HepG2 (cell line): ENCODE data around the gene NAP1L1. TPM values are rescaled to one million over a fixed set of nuclear protein-coding genes. Genes with fewer than 3 reads are reported as not detected.

Source experiments
- BHLHE40 ChIP-seq: IDR thresholded peaks from 2 replicates; pipeline ENCODE4 v1.6.1; 2011; ENCODE audit warnings: low read length, improper control_type of control experiment
- CCDC6 ChIP-seq: sonication (generic); formaldehyde crosslinking; IDR thresholded peaks from 2 replicates; pipeline ENCODE4 v1.8.1; 2022; ENCODE audit warnings: mild to moderate bottlenecking, missing genetic modification reagents, moderate library complexity
- ELF4 ChIP-seq: sonication (generic); formaldehyde crosslinking; IDR thresholded peaks from 2 replicates; pipeline ENCODE4 v1.5.0; 2020; ENCODE audit warnings: missing genetic modification reagents, mild to moderate bottlenecking, moderate library complexity, borderline replicate concordance
- GMEB2 ChIP-seq: IDR thresholded peaks from 2 replicates; pipeline ENCODE4 v1.6.1; 2016; ENCODE audit warnings: missing biosample characterization, missing genetic modification reagents, low read depth
- HNRNPK ChIP-seq: fragments of 200-400 bp; formaldehyde crosslinking; IDR thresholded peaks from 2 replicates; pipeline ENCODE4 v1.6.1; 2018; ENCODE audit warnings: low read length, low read depth, moderate library complexity, mild to moderate bottlenecking; ENCODE audit not compliant: poor library complexity, severe bottlenecking
- JARID2 ChIP-seq: sonication (generic); formaldehyde crosslinking; IDR thresholded peaks from 2 replicates; pipeline ENCODE4 v1.8.1; 2023; ENCODE audit warnings: missing genetic modification reagents, inconsistent platforms; ENCODE audit not compliant: insufficient replicate concordance
- MXD1 ChIP-seq: sonication (generic); formaldehyde crosslinking; IDR thresholded peaks from 2 replicates; pipeline ENCODE4 v1.4.0; 2020; ENCODE audit warnings: mild to moderate bottlenecking, missing genetic modification reagents
- NFKBIZ ChIP-seq: IDR thresholded peaks from 2 replicates; pipeline ENCODE4 v1.6.1; 2018; ENCODE audit warnings: missing genetic modification reagents, missing compliant biosample characterization
- RCOR2 ChIP-seq: IDR thresholded peaks from 2 replicates; pipeline ENCODE4 v1.6.1; 2016; ENCODE audit warnings: missing biosample characterization, missing genetic modification reagents
- SCMH1 ChIP-seq: sonication (generic); formaldehyde crosslinking; IDR thresholded peaks from 2 replicates; pipeline ENCODE4 v1.9.0; 2021; ENCODE audit warnings: missing genetic modification reagents, mild to moderate bottlenecking, borderline replicate concordance
- TARDBP ChIP-seq: sonication (generic); formaldehyde crosslinking; IDR thresholded peaks from 2 replicates; pipeline ENCODE4 v1.8.0; 2022; ENCODE audit warnings: mild to moderate bottlenecking, missing genetic modification reagents
- ZGPAT ChIP-seq: IDR thresholded peaks from 2 replicates; pipeline ENCODE4 v1.6.1; 2016; ENCODE audit warnings: mild to moderate bottlenecking
- ZKSCAN1 ChIP-seq: fragments of 150-350 bp; IDR thresholded peaks from 2 replicates; pipeline ENCODE4 v1.6.1; 2014; ENCODE audit warnings: low read length
- ZNF33B ChIP-seq: sonication (generic); formaldehyde crosslinking; IDR thresholded peaks from 2 replicates; pipeline ENCODE4 v1.5.1; 2020; ENCODE audit warnings: mild to moderate bottlenecking, missing genetic modification reagents
- ZNF460 ChIP-seq: sonication (generic); formaldehyde crosslinking; IDR thresholded peaks from 2 replicates; pipeline ENCODE4 v1.5.1; 2020; ENCODE audit warnings: missing genetic modification reagents, mild to moderate bottlenecking, borderline replicate concordance
- ZNF513 ChIP-seq: sonication (generic); formaldehyde crosslinking; conservative IDR thresholded peaks from 2 replicates; pipeline ENCODE4 v1.5.0; 2020; ENCODE audit warnings: missing genetic modification reagents
- ZNF598 ChIP-seq: sonication (generic); formaldehyde crosslinking; IDR thresholded peaks from 2 replicates; pipeline ENCODE4 v1.5.1; 2020; ENCODE audit warnings: mild to moderate bottlenecking, missing genetic modification reagents, borderline replicate concordance
- ZNF660 ChIP-seq: sonication (generic); formaldehyde crosslinking; IDR thresholded peaks from 2 replicates; pipeline ENCODE4 v1.5.1; 2020; ENCODE audit warnings: mild to moderate bottlenecking, low read depth, missing genetic modification reagents, borderline replicate concordance
- ZNF709 ChIP-seq: sonication (generic); formaldehyde crosslinking; IDR thresholded peaks from 2 replicates; pipeline ENCODE4 v1.5.0; 2020; ENCODE audit warnings: mild to moderate bottlenecking, missing genetic modification reagents
- ZNF766 ChIP-seq: sonication (generic); formaldehyde crosslinking; IDR thresholded peaks from 2 replicates; pipeline ENCODE4 v1.5.0; 2020; ENCODE audit warnings: missing genetic modification reagents, borderline replicate concordance
- ZSCAN25 ChIP-seq: sonication (generic); formaldehyde crosslinking; IDR thresholded peaks from 2 replicates; pipeline ENCODE4 v1.8.0; 2022; ENCODE audit warnings: mild to moderate bottlenecking, missing genetic modification reagents
- ZZZ3 ChIP-seq: sonication (generic); formaldehyde crosslinking; IDR thresholded peaks from 2 replicates; pipeline ENCODE4 v1.4.0; 2020; ENCODE audit warnings: missing genetic modification reagents, mild to moderate bottlenecking, borderline replicate concordance
- polyA plus RNA-seq, 8 experiments: library from polyadenylated mRNA; depleted of rRNA in 3 of 8; stranded (reverse) in 7 of 8; unstranded in 1 of 8; fragments of >200 nt; fragmentation: Illumina TruSeq in 4 of 8; extraction: Trizol in 4 of 8; gene quantifications; 2 replicates each; pipeline versions ENCODE4 v1.2.1 to v1.2.3, GENCODE V29; 2011 to 2016; ENCODE audit warnings: low read depth in 4 of 8, missing spikeins in 1 of 8, mixed read lengths in 1 of 8; ENCODE audit not compliant: insufficient read depth in 1 of 8
- total RNA-seq, 5 experiments: library from RNA; depleted of rRNA; stranded (reverse); fragments of >200 nt; fragmentation: Illumina TruSeq; extraction: Trizol; gene quantifications; 2 replicates each; pipeline ENCODE4 v1.2.3, GENCODE V29; 2016; ENCODE audit warnings: low read depth in 1 of 5

The NAP1L1 gene
- total and polyA plus RNA-seq, 2 of the 13 experiments (the other 11 are each of a cell fraction or from before 2014, with no cell fraction given): 207 to 309 TPM

- no peak for TF ChIP-seq ZNF660 (CRISPR knock-in tag)
- no peak for TF ChIP-seq HNRNPK
- no peak for TF ChIP-seq SCMH1 (CRISPR knock-in tag)
- peak; percentile 97 for TF ChIP-seq RCOR2 (CRISPR knock-in tag)
- no peak for TF ChIP-seq ZNF33B (CRISPR knock-in tag)
- no peak for TF ChIP-seq ZSCAN25 (CRISPR knock-in tag)
- no peak for TF ChIP-seq GMEB2 (CRISPR knock-in tag)
- no peak for TF ChIP-seq ZNF460 (CRISPR knock-in tag)
- no peak for TF ChIP-seq JARID2 (CRISPR knock-in tag)
- no peak for TF ChIP-seq MXD1
- no peak for TF ChIP-seq ZNF513
- no peak; the same call in 1 of the 2 replicates for TF ChIP-seq CCDC6 (CRISPR knock-in tag)
- peak; percentile 89; the same call in 1 of the 2 replicates for TF ChIP-seq NFKBIZ (CRISPR knock-in tag)
- TF ChIP-seq TARDBP (CRISPR knock-in tag): peak; percentile 89
- no peak for TF ChIP-seq ZNF709 (CRISPR knock-in tag)
- no peak for TF ChIP-seq ZNF598 (CRISPR knock-in tag)
- TF ChIP-seq BHLHE40: no peak
- TF ChIP-seq ZGPAT (CRISPR knock-in tag): peak; percentile 99
- no peak for TF ChIP-seq ZKSCAN1
- no peak for TF ChIP-seq ELF4
- no peak for TF ChIP-seq ZZZ3
- TF ChIP-seq ZNF766: no peak
Measured at GRCh38 chr12:75990189-75990912, 94.1 kb downstream of the NAP1L1 start (continued).
